Hematopoietic multipotent progenitor cell (in vitro differentiated cells): ENCODE measurements around the gene FREM1. TPM values are rescaled to one million over a fixed set of nuclear protein-coding genes. Genes with fewer than 3 reads are reported as not detected.
"Not testable (repeated sequence)": the region's sequence is repeated elsewhere in the genome, so short reads cannot be mapped to it uniquely, and the experiment has no call there.

Experiments
- DNase-seq, 3 donors: peaks; one replicate each; pipeline ENCODE4 v3.0.0-alpha.2; 2011 to 2015; ENCODE audit warnings: low read depth in 2 of 3, low spot score in 2 of 3
- total RNA-seq: library from RNA; depleted of rRNA; stranded (reverse); fragments of >200 nt; gene quantifications from one replicate; pipeline ENCODE4 v1.2.3, GENCODE V29; 2012

The FREM1 gene, protein sequence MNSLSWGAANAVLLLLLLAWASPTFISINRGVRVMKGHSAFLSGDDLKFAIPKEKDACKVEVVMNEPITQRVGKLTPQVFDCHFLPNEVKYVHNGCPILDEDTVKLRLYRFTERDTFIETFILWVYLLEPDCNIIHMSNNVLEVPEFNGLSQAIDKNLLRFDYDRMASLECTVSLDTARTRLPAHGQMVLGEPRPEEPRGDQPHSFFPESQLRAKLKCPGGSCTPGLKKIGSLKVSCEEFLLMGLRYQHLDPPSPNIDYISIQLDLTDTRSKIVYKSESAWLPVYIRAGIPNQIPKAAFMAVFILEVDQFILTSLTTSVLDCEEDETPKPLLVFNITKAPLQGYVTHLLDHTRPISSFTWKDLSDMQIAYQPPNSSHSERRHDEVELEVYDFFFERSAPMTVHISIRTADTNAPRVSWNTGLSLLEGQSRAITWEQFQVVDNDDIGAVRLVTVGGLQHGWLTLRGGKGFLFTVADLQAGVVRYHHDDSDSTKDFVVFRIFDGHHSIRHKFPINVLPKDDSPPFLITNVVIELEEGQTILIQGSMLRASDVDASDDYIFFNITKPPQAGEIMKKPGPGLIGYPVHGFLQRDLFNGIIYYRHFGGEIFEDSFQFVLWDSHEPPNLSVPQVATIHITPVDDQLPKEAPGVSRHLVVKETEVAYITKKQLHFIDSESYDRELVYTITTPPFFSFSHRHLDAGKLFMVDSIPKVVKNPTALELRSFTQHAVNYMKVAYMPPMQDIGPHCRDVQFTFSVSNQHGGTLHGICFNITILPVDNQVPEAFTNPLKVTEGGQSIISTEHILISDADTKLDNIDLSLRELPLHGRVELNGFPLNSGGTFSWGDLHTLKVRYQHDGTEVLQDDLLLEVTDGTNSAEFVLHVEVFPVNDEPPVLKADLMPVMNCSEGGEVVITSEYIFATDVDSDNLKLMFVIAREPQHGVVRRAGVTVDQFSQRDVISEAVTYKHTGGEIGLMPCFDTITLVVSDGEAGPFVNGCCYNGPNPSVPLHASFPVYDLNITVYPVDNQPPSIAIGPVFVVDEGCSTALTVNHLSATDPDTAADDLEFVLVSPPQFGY (N-terminal part only)
- 26.4 TPM for total RNA-seq

DNA sequence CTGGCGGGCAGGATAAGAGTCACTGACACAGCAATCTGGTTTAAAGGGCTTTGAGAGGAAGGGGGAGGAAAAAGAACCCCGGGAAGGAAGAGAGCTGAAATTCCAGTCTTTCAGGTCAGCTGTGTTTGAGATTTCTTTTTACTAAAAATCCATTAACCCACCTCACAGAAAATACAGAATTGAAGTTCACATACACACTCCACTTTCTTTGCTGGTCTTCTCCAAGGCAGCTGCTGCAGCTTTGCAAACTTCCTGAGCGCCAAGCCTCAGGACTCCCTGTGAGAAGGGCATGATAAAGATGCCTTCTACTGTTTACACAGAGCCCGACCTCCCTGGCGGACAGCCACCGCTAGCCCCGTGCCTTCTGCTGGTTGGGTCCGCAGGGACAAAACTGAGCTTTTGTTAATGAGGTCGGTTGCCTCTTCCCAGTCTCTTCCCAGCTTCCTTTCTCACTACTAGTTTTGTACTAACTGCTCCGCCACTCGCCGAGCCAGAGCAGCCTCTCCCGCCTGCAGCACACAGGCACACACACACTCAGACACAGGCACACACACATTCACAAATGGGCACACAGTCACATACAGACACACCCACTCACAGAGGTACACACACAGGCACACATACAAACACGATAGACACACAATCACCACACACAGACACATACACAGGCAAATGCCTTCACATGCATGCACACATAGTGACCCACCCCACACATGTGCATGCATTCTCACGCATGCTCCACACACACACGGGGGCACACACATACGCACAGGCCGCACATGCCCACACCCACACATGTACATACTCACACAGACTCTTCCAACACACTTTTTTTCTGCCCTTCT is at the start of gene FREM1:
FREM1 (minus strand) TSS at position 468 of the 845 bp plus-strand sequence. CDS start 41,451 bp downstream, outside the sequence.
- DNase-seq = peak in 1 of 3 donors; percentile 39

DNA sequence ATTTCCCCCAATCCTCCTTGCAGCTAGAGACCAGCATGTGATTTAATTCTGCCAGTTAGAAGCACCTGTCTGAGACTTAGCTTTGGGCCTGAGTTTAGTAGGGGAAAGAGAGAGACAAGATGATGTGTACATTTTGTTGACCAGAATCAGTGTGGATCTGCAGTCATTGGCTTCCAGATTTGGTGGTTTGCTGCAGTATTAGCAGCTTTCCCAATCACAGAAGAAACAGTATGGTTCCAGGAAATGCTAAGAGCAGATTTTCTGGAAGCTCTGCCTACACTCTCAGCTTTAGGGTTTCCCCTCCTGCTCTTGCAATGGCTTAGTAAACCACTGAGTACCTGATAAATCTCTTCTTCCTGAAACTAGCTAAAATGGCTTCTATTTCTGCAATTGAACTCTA is 48.8 kb upstream of the FREM1 start:
- DNase-seq = no peak

GRCh38 chr9:14957109-14957508 is 46.9 kb upstream of the FREM1 start:
- no peak for DNase-seq

- DNase-seq = no peak
Observed at GRCh38 chr9:14956208-14956607, 46.0 kb upstream of the FREM1 start.

DNA sequence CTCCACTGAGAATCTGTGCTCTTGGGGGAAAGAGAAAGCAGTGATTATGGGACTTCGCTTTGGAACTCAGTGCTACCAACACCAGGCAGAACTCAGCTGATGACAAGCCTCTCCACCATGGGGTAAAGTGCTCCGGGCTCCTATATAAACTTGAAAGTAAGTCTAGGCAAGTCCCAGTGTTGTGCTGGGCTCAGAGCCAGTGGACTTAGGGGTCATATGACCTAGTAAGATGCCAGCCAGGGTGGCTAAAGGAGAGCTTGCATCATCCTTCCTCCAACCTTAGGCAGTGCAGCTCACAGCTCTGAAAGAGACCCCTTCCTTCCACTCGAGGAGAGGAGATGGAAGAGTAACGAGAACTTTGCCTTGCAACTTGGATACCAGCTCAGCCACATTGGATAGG is 35.1 kb upstream of the FREM1 start:
- DNase-seq = no peak

DNA sequence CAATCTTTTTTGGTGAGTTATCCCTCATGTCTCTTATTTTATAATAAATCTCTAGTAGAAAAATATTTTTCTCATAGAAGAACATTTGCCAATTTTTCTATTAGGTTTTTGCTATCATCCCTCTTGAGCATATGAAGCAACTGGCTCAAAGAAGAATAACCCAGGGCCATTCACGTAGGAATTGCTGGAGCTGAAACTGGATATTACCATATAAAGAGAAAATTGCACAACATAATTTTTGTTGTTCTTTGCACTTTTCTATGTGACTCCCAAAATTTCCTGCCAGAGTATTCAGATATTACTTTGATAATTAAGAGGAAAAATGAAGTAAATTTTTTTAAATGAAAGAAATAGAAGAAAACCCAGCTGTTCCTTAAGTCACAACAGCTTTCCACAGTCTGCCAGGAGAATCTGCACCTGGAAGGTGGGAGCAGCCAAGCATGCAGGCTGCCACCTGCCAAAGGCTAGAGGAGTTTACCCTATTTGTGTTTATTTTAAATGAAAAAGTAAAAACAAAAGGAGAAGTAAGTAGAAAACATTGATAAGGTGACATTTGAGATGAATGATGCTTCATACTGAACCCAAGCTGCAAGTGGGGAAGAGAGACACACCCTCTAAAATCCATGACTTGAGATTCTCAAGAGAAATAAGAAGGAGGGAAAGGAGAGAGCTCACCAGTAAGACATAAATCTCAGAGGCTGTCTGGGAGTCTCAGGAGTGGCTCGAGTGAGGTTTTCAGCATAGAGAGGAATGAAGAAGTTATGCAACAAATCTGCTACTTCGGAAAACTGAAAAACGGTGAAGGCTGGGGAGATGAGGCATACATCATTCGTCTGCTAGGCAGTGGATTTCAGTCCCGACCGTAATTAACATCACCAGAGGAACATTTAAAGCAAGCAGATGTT is 31.5 kb upstream of the FREM1 start:
- DNase-seq = no peak

- no peak for DNase-seq
Observed at GRCh38 chr9:14939378-14939777, 29.1 kb upstream of the FREM1 start.

- DNase-seq = no peak
Observed at GRCh38 chr9:14937216-14937615, 27.0 kb upstream of the FREM1 start.

GRCh38 chr9:14936491-14936890 is 26.3 kb upstream of the FREM1 start:
- no peak for DNase-seq

GRCh38 chr9:14935964-14936363 is 25.7 kb upstream of the FREM1 start:
- no peak for DNase-seq

- no peak for DNase-seq
Observed at GRCh38 chr9:14935106-14935751, 25.0 kb upstream of the FREM1 start.

DNA sequence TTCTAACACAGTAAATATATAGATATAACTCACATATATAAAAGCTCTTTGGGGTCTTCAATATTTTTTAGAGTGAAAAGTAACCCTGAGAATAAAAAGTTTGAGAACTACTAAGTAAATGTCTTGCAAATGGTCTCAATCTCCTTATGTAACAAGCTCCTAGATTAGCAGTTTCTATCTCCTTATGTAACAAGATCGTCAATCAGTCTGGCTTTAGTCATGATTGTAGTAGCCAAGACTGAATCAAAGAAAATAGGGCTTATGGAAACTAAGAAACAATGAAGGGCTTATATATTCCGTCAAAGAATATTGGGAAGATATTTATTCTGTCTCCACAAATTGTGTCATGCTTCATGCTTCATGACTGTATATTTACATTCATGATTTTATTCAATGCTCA is 22.4 kb upstream of the FREM1 start:
- no peak for DNase-seq

DNA sequence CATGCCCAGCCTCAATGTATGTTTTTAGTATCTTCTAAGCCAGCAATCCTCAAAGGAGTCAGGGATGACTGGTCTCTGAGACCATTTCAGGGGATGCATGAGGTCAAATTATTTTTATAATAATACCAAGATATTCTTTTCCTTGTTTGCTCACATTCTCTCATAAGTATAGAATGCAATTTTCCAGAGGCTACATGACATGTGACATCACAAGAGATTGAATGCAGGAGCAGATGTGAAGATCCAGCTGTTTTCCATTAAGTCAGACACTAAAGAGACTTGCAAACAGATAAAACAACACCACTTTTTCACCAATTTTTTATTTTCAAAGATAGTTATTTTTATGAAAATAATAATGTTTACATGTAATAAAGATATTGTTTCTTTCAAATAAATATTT is 22.0 kb upstream of the FREM1 start:
- no peak for DNase-seq

DNA sequence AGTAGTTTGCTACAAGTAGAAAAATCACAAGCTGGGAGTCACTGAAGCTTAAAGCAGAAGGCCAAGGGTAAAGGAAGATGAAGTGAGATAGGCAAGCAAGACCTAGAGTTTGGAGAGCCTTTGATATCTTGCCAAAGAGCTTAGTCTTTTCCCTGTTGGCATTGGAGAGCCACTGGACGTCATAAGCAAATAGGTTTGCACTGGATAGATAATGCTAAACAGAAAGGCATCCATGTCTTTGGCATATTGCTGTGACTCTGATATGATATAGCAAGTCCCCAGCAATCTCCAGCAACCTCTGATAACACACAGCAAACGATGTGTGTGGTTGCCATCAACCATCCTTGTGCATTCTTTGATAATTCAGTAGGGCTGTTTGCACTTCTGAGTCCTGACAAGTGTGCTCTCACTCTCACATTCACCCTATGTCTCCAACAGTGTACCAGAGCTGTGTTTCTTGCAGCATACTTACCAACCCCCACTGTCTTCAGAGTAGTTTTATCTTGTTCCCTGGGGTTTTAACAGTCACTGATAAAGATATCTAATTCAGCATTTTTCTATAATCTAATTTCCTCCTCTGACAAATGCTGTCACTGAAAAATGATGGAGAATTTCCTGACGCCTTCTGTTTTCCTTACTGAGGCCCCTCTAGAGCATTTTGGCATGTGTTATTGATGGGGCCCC is 16.9 kb upstream of the FREM1 start:
- peak in 1 of 3 donors; percentile 22 for DNase-seq

DNA sequence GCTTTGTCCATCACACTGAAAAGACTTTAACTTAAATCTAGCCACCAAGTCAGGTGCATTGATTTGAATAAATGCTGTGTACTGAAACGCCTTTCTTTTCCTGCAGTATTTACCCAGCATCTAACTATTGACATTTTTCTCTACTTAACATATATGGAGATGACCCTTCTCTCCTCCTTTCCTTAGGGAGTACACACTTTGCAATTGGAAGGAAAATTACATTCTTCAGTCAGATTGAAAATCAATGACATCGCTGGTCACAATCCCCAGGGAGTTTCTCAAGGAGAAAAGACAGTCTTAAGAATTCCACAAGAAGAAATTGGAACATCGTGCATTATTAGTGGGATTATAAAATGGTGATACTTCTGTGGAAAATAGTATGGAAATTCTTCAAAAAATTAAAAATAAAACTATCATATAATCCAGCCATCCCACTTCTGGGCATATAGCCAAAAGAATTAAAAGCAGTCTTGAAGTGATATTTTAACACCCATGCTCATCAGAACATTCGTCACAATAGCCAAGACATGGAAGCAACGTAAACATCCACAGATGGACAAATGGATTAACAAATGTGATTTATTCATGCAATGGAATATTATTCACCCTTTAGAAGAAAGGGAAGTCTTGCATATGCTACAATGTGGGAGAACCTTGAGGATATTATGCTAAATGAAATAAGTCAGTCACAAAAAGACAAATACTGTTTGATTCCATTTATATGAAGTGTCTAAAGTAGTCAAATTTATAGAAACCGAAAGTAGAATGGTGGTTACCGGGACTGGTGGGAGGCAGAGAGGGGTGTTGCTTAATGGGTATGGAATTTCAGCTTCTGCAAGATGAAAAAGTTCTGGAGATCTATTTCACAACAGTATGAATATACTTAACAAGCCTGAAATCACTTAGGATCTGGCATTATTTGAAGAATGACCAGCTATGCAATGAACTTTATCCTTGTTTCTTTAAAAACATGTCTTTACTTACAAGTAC is 14.3 kb upstream of the FREM1 start:
- peak in 1 of 3 donors; percentile 18 for DNase-seq

DNA sequence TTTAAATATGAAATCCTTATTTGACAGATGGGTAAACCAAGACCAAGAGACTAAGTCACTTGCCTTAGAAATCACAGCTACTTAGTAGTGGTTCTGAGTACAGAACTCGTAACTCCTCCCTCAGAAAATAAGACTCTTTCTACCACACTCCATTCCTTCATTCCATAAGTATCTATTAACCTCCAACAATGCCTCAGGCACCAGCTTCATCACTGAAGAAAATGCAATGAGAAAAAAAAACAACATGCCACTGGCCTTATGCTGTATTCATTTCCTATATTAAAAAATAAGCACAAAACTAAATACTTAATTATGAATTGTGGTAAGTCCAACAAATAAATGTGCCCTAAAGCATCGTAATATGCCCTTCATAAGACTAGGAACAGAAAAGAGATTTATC is 13.5 kb upstream of the FREM1 start:
- DNase-seq = no peak

DNA sequence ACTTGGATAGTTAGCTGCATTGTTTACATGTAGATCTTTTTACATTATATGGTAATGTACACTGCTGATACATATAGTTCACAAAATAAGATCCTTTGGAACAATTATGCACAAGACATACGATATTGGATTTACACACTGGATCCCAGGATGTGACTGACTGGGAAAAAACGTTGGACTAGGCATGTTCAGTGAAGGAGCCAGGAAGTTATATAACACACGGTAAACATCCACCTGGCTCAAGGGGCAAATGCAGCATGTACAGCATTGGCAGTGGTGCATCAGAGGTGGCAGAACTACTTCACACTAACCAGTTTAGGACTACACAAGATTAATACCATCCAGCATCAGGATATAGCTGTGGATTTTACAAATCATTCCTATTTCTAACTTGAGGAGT is 10.6 kb upstream of the FREM1 start:
- DNase-seq = not testable (repeated sequence)
